ENCODE measurements around the gene SHD. TPM values are rescaled to one million over a fixed set of nuclear protein-coding genes. Genes with fewer than 3 reads are reported as not detected.
"Not testable (repeated sequence)": the region's sequence is repeated elsewhere in the genome, so short reads cannot be mapped to it uniquely, and the experiment has no call there.

The SHD gene
- total RNA-seq, 4 donors from 2014 or later: not detected

DNA sequence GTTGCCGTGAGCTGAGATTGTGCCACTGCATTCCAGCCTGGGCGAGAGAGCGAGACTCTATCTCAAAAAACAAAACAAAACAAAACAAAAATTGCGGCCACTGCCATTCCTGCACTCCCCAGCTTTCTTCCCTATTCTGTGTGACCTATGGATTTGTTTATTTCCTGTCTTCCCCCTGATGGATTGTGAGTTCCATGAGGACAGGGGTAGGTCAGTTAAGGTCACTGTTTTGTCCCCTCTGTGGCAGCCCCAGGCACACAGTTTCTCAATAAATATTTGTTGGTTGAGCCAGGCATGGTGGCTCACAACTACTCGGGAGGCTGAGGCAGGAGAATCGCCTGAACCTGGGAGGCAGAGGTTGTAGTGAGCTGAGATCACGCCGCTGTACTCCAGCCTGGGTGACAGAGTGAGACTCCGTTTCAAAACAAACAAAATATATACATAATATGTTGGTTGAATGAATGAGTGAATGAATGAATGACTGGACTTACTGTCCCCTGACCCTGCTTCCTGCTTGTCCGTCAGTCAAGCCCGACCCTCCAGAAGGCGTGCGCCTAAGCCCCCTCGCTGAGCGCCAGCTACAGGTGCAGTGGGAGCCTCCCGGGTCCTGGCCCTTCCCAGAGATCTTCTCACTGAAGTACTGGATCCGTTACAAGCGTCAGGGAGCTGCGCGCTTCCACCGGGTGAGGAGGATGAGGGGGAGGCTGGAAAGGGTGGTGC is 44.8 kb upstream of the SHD start:
- no peak for DNase-seq (ENCODE audit: low spot score in 2 of 2)
- TF ChIP-seq POLR2AphosphoS5 (IDR thresholded peaks at IDR 0.05): no peak
- TF ChIP-seq POLR2A (IDR thresholded peaks at IDR 0.05): no peak
- TF ChIP-seq, protein P1, sequence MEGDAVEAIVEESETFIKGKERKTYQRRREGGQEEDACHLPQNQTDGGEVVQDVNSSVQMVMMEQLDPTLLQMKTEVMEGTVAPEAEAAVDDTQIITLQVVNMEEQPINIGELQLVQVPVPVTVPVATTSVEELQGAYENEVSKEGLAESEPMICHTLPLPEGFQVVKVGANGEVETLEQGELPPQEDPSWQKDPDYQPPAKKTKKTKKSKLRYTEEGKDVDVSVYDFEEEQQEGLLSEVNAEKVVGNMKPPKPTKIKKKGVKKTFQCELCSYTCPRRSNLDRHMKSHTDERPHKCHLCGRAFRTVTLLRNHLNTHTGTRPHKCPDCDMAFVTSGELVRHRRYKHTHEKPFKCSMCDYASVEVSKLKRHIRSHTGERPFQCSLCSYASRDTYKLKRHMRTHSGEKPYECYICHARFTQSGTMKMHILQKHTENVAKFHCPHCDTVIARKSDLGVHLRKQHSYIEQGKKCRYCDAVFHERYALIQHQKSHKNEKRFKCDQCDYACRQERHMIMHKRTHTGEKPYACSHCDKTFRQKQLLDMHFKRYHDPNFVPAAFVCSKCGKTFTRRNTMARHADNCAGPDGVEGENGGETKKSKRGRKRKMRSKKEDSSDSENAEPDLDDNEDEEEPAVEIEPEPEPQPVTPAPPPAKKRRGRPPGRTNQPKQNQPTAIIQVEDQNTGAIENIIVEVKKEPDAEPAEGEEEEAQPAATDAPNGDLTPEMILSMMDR (IDR thresholded peaks at IDR 0.05): no peak
- Histone ChIP-seq H3K36me3 (no peaks in the 10 kb centered on the region), H3K4me3 (no peak overlapping the region), H3K27ac (no peak overlapping the region), H3K27me3 (peaks cover 54% of the 10 kb centered on the region), H3K4me1 (no peaks in the 10 kb centered on the region), H3K9me3 (no peaks in the 10 kb centered on the region)
- WGBS: 61% methylated on average over 21 of the region's 21 CpGs

DNA sequence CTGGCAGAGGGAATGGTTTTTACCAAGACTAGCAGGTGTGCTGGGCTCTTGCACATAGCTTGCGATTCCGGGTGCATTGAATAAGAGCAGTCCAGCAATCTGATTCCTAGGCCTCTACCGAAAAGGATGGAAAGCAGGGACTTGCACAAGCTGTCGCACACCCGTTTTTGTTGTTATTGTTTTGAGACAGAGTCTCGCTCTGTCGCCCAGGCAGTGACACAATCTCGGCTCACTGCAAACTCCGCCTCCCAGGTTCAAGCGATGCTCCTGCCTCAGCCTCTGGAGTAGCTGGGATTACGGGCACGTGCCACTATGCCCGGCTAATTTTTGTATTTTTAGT is 44.2 kb upstream of the SHD start:
- H3K9me3 ChIP-seq: no peaks in the 10 kb centered on the region
- no peak overlapping the region for H3K4me3 ChIP-seq
- H3K27me3 ChIP-seq: peaks cover 49% of the 10 kb centered on the region
- WGBS: 67% methylated on average over 3 of the region's 13 CpGs
- TF ChIP-seq, protein P1 (IDR thresholded peaks at IDR 0.05): no peak
- TF ChIP-seq POLR2A (IDR thresholded peaks at IDR 0.05) (no peak), EP300 (IDR thresholded peaks at IDR 0.05) (no peak), POLR2AphosphoS5 (IDR thresholded peaks at IDR 0.05) (no peak)
- H3K36me3 ChIP-seq: no peaks in the 10 kb centered on the region
- no peak for DNase-seq (ENCODE audit: low spot score in 2 of 2)
- no peak overlapping the region for H3K27ac ChIP-seq
- no peaks in the 10 kb centered on the region for H3K4me1 ChIP-seq

DNA sequence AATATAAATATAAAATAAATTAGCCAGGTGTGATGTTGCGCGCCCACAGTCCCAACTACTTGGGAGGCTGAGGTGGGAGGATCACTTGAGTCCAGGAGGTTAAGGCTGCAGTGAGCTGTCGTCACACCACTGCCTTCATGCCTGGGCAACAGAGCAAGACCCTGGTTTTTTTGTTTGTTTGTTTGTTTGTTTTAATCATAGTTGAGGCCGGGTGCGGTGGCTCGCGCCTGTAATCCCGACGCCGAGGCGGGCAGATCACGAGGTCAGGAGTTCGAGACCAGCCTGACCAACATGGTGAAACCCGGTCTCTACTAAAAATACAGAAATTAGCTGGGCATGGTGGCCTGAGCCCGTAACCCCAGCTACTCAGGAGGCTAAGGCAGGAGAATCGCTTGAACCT is 41.6 kb upstream of the SHD start:
- 90% methylated on average over 16 of the region's 16 CpGs for WGBS
- not testable (repeated sequence) for H3K36me3 ChIP-seq; DNase-seq (ENCODE audit: low spot score in 2 of 2); H3K4me1 ChIP-seq; H3K9me3 ChIP-seq; H3K27ac ChIP-seq; H3K4me3 ChIP-seq
- peaks cover 28% of the 10 kb centered on the region for H3K27me3 ChIP-seq

DNA sequence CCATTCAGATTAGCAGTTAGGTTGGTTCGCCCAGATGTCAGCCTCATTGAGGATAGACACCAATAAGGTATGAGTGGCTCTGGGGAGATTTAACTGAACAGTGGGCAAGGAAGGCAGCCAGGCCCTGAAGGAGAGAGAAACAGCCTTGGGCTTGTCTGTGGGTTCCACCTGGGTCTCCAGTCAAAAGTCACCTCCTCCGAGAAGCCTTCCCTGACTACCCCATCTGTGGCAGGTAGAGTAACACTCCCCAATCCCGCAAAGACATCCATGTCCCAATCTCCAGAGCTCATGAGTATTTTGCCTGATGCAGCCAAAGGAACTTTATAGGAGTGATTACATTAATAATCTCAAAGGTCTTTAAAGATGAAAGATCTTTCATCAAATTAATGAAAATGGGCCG is 40.2 kb upstream of the SHD start:
- no peaks in the 10 kb centered on the region for H3K36me3 ChIP-seq
- no peak overlapping the region for H3K4me3 ChIP-seq
- WGBS: 88% methylated on average over 4 of the region's 4 CpGs
- H3K9me3 ChIP-seq: no peaks in the 10 kb centered on the region
- peaks cover 17% of the 10 kb centered on the region for H3K27me3 ChIP-seq
- H3K4me1 ChIP-seq: no peaks in the 10 kb centered on the region
- TF ChIP-seq, protein P1 (IDR thresholded peaks at IDR 0.05): no peak
- TF ChIP-seq POLR2A (IDR thresholded peaks at IDR 0.05): no peak
- no peak for TF ChIP-seq EP300 (IDR thresholded peaks at IDR 0.05)
- TF ChIP-seq POLR2AphosphoS5 (IDR thresholded peaks at IDR 0.05): no peak
- DNase-seq (ENCODE audit: low spot score in 2 of 2): no peak
- no peak overlapping the region for H3K27ac ChIP-seq

DNA sequence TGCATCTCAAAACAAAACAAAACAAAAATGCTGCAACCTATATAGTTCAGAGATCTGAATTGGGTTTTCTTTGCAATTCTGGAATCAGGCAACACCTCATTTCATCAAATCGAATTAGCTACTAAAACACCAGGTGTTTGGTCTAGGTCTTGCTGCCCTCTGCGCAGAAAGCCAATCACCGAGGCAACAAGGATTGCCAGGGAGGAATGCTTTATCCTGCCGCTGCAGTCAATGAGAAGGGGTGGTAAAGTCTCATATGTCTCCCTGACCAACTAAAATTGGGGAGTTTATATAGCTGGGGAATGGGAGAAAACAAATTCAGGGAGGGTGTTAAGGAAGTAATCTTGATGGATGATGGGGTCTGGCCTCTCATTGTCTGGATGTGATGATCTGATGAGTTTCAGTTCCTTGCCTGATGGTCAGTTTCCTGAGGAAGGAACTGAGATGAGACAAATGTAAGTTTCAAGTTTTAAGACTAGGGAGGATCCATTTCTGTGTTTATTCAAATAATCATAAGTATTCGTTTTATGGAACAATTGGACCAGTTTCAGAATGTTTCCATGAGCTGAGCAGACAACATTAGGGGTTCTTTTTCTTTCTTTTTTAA is 37.1 kb upstream of the SHD start:
- no peak for TF ChIP-seq POLR2AphosphoS5 (IDR thresholded peaks at IDR 0.05)
- TF ChIP-seq, protein P1 (IDR thresholded peaks at IDR 0.05): no peak
- no peak for TF ChIP-seq POLR2A (IDR thresholded peaks at IDR 0.05)
- no peak for TF ChIP-seq EP300 (IDR thresholded peaks at IDR 0.05)
- Histone ChIP-seq H3K27me3 (peaks cover 4% of the 10 kb centered on the region), H3K9me3 (no peaks in the 10 kb centered on the region), H3K27ac (peak overlapping the region; percentile 6), H3K4me1 (peaks cover 5% of the 10 kb centered on the region), H3K4me3 (no peak overlapping the region), H3K36me3 (no peaks in the 10 kb centered on the region)
- DNase-seq (ENCODE audit: low spot score in 2 of 2): no peak
- 88% methylated on average over 5 of the region's 5 CpGs for WGBS

DNA sequence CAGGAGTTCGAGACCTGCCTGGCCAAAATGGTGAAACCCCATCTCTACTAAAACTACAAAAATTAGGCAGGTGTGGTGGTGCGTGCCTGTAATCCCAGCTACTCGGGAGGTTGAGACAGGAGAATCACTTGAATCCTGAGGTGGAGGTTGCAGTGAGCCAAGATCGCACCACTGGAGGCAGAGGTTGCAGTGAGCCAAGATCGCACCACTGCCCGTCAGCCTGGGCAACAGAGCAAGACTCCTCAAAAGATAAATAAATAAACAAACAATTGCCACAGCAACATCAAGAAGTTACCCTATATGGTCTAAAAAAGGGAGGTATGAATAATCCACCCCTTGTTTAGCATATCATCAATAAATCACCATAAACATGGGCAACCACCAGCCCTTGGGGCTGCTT is 33.1 kb upstream of the SHD start:
- not testable (repeated sequence) for H3K27ac ChIP-seq; H3K27me3 ChIP-seq; H3K9me3 ChIP-seq; H3K4me3 ChIP-seq; DNase-seq (ENCODE audit: low spot score in 2 of 2)
- WGBS: 94% methylated on average over 6 of the region's 6 CpGs
- Histone ChIP-seq H3K36me3 (peaks cover 24% of the 10 kb centered on the region), H3K4me1 (peaks cover 13% of the 10 kb centered on the region)
